Measurements from ENCODE around the gene NCMAP.

- TF ChIP-seq CTCF (IDR thresholded peaks at IDR 0.05) (no peak), TEAD4 (IDR thresholded peaks at IDR 0.05; ENCODE audit: borderline replicate concordance, insufficient read depth) (no peak), MAX (IDR thresholded peaks at IDR 0.05; ENCODE audit: low read depth) (no peak), GABPA (IDR thresholded peaks at IDR 0.05; ENCODE audit: low read depth) (no peak), ELF1 (IDR thresholded peaks at IDR 0.05) (no peak)
These were observed 38.0 kb upstream of the NCMAP start for GRCh38 chr1:24517898-24518297.

Data from SK-N-SH (cell line).